ENCODE results near the gene PDCD1.

DNA sequence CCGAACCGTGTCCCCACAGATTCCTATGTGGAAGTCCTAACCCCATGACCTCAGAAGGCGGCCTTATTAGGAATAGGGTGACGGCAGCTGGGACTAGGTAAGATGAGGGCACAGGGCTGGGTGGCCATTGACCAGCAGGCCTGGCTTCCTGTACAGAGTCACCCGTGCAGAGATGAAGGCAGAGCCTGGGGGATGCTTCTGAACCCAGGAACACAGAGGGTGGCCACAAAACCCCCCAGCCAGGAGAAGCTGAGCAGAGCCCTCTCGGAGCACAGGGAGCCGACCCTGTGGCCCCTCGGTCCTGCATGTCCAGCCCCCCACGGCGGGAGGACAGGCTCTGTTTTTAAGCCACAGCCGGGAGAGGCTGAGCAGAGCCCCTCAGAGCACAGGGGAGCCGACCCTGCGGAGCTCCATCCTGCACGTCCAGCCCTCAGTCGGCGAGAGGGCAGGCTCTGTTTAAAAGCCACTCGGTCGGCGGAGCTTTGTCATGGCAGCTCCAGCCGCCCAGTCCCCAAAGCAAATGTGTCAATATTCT lies 2.7 kb downstream of the PDCD1 start:
- TF ChIP-seq, protein P1, sequence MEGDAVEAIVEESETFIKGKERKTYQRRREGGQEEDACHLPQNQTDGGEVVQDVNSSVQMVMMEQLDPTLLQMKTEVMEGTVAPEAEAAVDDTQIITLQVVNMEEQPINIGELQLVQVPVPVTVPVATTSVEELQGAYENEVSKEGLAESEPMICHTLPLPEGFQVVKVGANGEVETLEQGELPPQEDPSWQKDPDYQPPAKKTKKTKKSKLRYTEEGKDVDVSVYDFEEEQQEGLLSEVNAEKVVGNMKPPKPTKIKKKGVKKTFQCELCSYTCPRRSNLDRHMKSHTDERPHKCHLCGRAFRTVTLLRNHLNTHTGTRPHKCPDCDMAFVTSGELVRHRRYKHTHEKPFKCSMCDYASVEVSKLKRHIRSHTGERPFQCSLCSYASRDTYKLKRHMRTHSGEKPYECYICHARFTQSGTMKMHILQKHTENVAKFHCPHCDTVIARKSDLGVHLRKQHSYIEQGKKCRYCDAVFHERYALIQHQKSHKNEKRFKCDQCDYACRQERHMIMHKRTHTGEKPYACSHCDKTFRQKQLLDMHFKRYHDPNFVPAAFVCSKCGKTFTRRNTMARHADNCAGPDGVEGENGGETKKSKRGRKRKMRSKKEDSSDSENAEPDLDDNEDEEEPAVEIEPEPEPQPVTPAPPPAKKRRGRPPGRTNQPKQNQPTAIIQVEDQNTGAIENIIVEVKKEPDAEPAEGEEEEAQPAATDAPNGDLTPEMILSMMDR (IDR thresholded peaks at IDR 0.05), result no peak
- TF ChIP-seq POLR2A (IDR thresholded peaks at IDR 0.05) (no peak), POLR2AphosphoS5 (IDR thresholded peaks at IDR 0.05) (no peak)

Measured in sigmoid colon (tissue), 4 donors.